ENCODE measurements around the gene PLK2. TPM values are rescaled to one million over a fixed set of nuclear protein-coding genes. Genes with fewer than 3 reads are reported as not detected.

Gene PLK2
- total RNA-seq, 1 experiment from 2014 or later = 372 TPM

DNA sequence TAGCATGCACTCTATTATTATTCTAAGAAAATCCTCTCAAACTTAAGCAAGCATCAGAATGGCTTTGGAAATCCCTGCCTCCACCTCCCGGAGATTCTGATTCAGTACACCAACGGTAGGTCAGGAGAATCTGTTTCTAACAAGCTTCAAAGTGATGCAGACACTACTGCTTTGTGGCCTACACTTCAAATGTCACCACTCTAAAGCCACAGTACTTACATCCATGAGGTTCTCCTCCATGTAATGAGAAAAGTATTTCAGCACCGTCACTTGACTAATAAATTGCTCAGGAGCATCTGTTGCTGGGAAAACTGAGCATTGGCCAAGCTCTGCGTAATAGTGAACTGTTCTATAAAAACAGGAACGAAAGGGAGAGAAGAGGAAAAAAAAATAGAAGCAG, 4.8 kb downstream of the PLK2 start:
- Histone ChIP-seq H3K36me3 (ENCODE audit: low read depth, low read length) (peaks cover 61% of the 10 kb centered on the region), H4K20me1 (ENCODE audit: low read length) (peaks cover 70% of the 10 kb centered on the region), H2AFZ (ENCODE audit: low read length) (no peak overlapping the region), H3K27me3 (ENCODE audit: low read length) (no peaks in the 10 kb centered on the region), H3F3A (ENCODE audit: low read length, unreplicated experiment) (peaks cover 6% of the 10 kb centered on the region), H3K79me2 (ENCODE audit: low read length) (peaks cover 59% of the 10 kb centered on the region), H3K9me2 (replicated peaks; ENCODE audit: low read length) (no peaks in the 10 kb centered on the region), H3K4me1 (ENCODE audit: insufficient read depth, low read length) (peaks cover 33% of the 10 kb centered on the region), H3K9me3 (ENCODE audit: low read length) (no peaks in the 10 kb centered on the region), H3K4me2 (ENCODE audit: low read length) (peak overlapping the region; percentile 91), H3K27ac (ENCODE audit: low read length) (no peak overlapping the region), H3K4me3 (ENCODE audit: low read length) (peak overlapping the region; percentile 30; the same call in 1 of the 2 replicates), H3K9ac (ENCODE audit: low read length) (no peak overlapping the region)
- TF ChIP-seq EZH2 (IDR thresholded peaks at IDR 0.05; ENCODE audit: low read length, unreplicated experiment) (no peak), EZH2phosphoT487 (IDR thresholded peaks at IDR 0.05; ENCODE audit: borderline replicate concordance, low read length) (no peak)
- TF ChIP-seq, protein P1, sequence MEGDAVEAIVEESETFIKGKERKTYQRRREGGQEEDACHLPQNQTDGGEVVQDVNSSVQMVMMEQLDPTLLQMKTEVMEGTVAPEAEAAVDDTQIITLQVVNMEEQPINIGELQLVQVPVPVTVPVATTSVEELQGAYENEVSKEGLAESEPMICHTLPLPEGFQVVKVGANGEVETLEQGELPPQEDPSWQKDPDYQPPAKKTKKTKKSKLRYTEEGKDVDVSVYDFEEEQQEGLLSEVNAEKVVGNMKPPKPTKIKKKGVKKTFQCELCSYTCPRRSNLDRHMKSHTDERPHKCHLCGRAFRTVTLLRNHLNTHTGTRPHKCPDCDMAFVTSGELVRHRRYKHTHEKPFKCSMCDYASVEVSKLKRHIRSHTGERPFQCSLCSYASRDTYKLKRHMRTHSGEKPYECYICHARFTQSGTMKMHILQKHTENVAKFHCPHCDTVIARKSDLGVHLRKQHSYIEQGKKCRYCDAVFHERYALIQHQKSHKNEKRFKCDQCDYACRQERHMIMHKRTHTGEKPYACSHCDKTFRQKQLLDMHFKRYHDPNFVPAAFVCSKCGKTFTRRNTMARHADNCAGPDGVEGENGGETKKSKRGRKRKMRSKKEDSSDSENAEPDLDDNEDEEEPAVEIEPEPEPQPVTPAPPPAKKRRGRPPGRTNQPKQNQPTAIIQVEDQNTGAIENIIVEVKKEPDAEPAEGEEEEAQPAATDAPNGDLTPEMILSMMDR (conservative IDR thresholded peaks at IDR 0.05; ENCODE audit: low read depth, low read length) = no peak
- no peak for DNase-seq
- BruUV-seq (replicated peaks) = no TSS peak
- CTCF ChIA-PET = no interaction called here
- POLR2A ChIA-PET (ENCODE audit: unreplicated experiment) = no interaction called here
- intact Hi-C loops (cut with micrococcal nuclease) = loop anchor here (5.0 kb wide), 1 partner anchor 138 kb away; no protein-coding TSS in a partner anchor
- ATAC-seq = no peak

DNA sequence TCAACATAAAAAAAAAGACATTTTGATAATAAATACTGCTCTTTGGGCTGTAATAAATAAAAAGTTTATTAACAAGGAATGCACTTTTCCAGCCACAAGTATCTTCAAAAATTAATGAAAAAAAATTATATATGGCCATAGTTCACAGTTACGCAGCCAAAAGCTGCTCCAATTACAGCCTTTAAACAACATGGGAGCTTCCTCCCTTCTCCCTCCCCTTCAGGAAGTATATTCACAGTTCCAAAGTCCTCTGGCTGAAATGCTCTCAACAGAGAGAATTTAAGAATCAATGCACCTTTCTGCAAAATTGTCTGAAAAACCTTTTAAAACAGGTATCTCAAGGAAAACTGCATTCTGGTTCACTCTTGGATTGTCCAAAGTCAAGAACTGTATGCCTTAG, 5.9 kb downstream of the PLK2 start:
- no peak for DNase-seq
- H3K36me3 ChIP-seq (ENCODE audit: low read depth, low read length) = peaks cover 61% of the 10 kb centered on the region
- peaks cover 50% of the 10 kb centered on the region for H3K79me2 ChIP-seq (ENCODE audit: low read length)
- ChIA-PET POLR2A (ENCODE audit: unreplicated experiment) (no interaction called here), CTCF (interaction anchor here (0.6 kb wide), 1 partner anchor 159 kb away, joined by 4 read pairs; no protein-coding TSS in a partner anchor)
- no peaks in the 10 kb centered on the region for H3K27me3 ChIP-seq (ENCODE audit: low read length)
- no peak overlapping the region for H2AFZ ChIP-seq (ENCODE audit: low read length)
- peaks cover 62% of the 10 kb centered on the region for H4K20me1 ChIP-seq (ENCODE audit: low read length)
- BruUV-seq (replicated peaks) = no TSS peak
- H3K27ac ChIP-seq (ENCODE audit: low read length) = no peak overlapping the region
- no peak overlapping the region; the same call in 1 of the 2 replicates for H3K4me2 ChIP-seq (ENCODE audit: low read length)
- no peaks in the 10 kb centered on the region for H3K9me2 ChIP-seq (replicated peaks; ENCODE audit: low read length)
- peak overlapping the region; percentile 30; the same call in 1 of the 2 replicates for H3K4me3 ChIP-seq (ENCODE audit: low read length)
- H3K9ac ChIP-seq (ENCODE audit: low read length) = no peak overlapping the region
- TF ChIP-seq, protein P1 (conservative IDR thresholded peaks at IDR 0.05; ENCODE audit: low read depth, low read length) = no peak
- no peak for TF ChIP-seq EZH2 (IDR thresholded peaks at IDR 0.05; ENCODE audit: low read length, unreplicated experiment)
- TF ChIP-seq EZH2phosphoT487 (IDR thresholded peaks at IDR 0.05; ENCODE audit: borderline replicate concordance, low read length) = no peak
- peaks cover 33% of the 10 kb centered on the region for H3K4me1 ChIP-seq (ENCODE audit: insufficient read depth, low read length)
- ATAC-seq = no peak
- H3K9me3 ChIP-seq (ENCODE audit: low read length) = no peaks in the 10 kb centered on the region
- intact Hi-C loops (cut with micrococcal nuclease) = loop anchor here (5.0 kb wide), 1 partner anchor 122 kb away; no protein-coding TSS in a partner anchor
- H3F3A ChIP-seq (ENCODE audit: low read length, unreplicated experiment) = peaks cover 6% of the 10 kb centered on the region

DNA sequence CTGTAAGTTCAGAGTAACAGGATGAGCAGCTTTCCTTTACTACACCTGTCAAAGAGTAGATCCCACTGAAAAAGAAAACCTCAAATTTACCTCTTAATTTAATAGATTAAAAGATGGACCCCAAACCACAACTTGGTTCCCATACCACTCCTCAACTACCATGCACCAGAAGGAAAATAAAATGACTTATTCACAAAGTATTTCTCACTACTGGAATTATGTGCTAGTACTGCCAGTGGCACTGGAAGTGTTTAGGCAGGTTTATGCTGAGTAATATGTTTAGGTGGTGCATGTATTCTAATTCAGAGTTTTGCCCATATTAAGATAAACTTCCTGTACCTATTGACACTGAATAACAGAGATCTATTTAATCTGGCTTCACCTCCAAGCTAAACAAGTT, 6.6 kb downstream of the PLK2 start:
- ATAC-seq = no peak
- H3K79me2 ChIP-seq (ENCODE audit: low read length) = peaks cover 43% of the 10 kb centered on the region
- ChIA-PET CTCF (no interaction called here), POLR2A (ENCODE audit: unreplicated experiment) (no interaction called here)
- intact Hi-C loops (cut with micrococcal nuclease) = loop anchor here (2.0 to 5.0 kb wide), 2 partner anchors 121 to 265 kb away; no protein-coding TSS in a partner anchor
- H3K36me3 ChIP-seq (ENCODE audit: low read depth, low read length) = peaks cover 55% of the 10 kb centered on the region
- H3K4me2 ChIP-seq (ENCODE audit: low read length) = no peak overlapping the region
- H3K9ac ChIP-seq (ENCODE audit: low read length) = no peak overlapping the region
- BruUV-seq (replicated peaks) = no TSS peak
- TF ChIP-seq EZH2phosphoT487 (IDR thresholded peaks at IDR 0.05; ENCODE audit: borderline replicate concordance, low read length) (no peak), EZH2 (IDR thresholded peaks at IDR 0.05; ENCODE audit: low read length, unreplicated experiment) (no peak)
- TF ChIP-seq, protein P1 (conservative IDR thresholded peaks at IDR 0.05; ENCODE audit: low read depth, low read length) = no peak
- H3K4me3 ChIP-seq (ENCODE audit: low read length) = no peak overlapping the region
- H3K27ac ChIP-seq (ENCODE audit: low read length) = no peak overlapping the region
- no peaks in the 10 kb centered on the region for H3K9me3 ChIP-seq (ENCODE audit: low read length)
- peaks cover 6% of the 10 kb centered on the region for H3F3A ChIP-seq (ENCODE audit: low read length, unreplicated experiment)
- no peak for DNase-seq
- H2AFZ ChIP-seq (ENCODE audit: low read length) = no peak overlapping the region
- peaks cover 33% of the 10 kb centered on the region for H3K4me1 ChIP-seq (ENCODE audit: insufficient read depth, low read length)
- no peaks in the 10 kb centered on the region for H3K27me3 ChIP-seq (ENCODE audit: low read length)
- no peaks in the 10 kb centered on the region for H3K9me2 ChIP-seq (replicated peaks; ENCODE audit: low read length)
- peaks cover 55% of the 10 kb centered on the region for H4K20me1 ChIP-seq (ENCODE audit: low read length)
